Measurements from ENCODE around the gene ATP6V0B.

The ATP6V0B gene

GRCh38 chr1:43953361-43953760 is 21.4 kb upstream of the ATP6V0B start:
- no peak overlapping the region for H2AFZ ChIP-seq (ENCODE audit: low read depth, low read length)
- TF ChIP-seq CTCF (IDR thresholded peaks at IDR 0.05; ENCODE audit: low read depth, low read length) (no peak), EZH2phosphoT487 (IDR thresholded peaks at IDR 0.05; ENCODE audit: low read depth) (no peak)
- no peaks in the 10 kb centered on the region for H3K9me3 ChIP-seq (ENCODE audit: insufficient read depth, low read length)
- H3K79me2 ChIP-seq (ENCODE audit: low read length): no peaks in the 10 kb centered on the region
- H3K4me1 ChIP-seq (ENCODE audit: low read length): no peaks in the 10 kb centered on the region
- no peaks in the 10 kb centered on the region for H3K36me3 ChIP-seq (replicated peaks; ENCODE audit: low read depth, low read length)
- H3K4me3 ChIP-seq (ENCODE audit: low read length): no peak overlapping the region
- H3K27me3 ChIP-seq (ENCODE audit: low read depth, low read length): no peaks in the 10 kb centered on the region
- H4K20me1 ChIP-seq (ENCODE audit: insufficient read depth, low read length): no peaks in the 10 kb centered on the region
- H3K4me2 ChIP-seq (ENCODE audit: low read length): no peak overlapping the region
- no peak overlapping the region for H3K27ac ChIP-seq (ENCODE audit: low read length)
- H3K9ac ChIP-seq (ENCODE audit: low read length): no peak overlapping the region

- Histone ChIP-seq H3K4me1 (ENCODE audit: low read length) (no peaks in the 10 kb centered on the region), H4K20me1 (ENCODE audit: insufficient read depth, low read length) (no peaks in the 10 kb centered on the region)
Measured at GRCh38 chr1:43954036-43954435, 20.7 kb upstream of the ATP6V0B start.

GRCh38 chr1:43956234-43956633 is 18.5 kb upstream of the ATP6V0B start:
- H3K27me3 ChIP-seq (ENCODE audit: low read depth, low read length): no peaks in the 10 kb centered on the region
- no peaks in the 10 kb centered on the region for H3K79me2 ChIP-seq (ENCODE audit: low read length)
- H3K4me3 ChIP-seq (ENCODE audit: low read length): no peak overlapping the region
- no peak overlapping the region for H3K9ac ChIP-seq (ENCODE audit: low read length)
- no peak overlapping the region for H3K27ac ChIP-seq (ENCODE audit: low read length)
- no peaks in the 10 kb centered on the region for H3K4me1 ChIP-seq (ENCODE audit: low read length)
- no peaks in the 10 kb centered on the region for H3K36me3 ChIP-seq (replicated peaks; ENCODE audit: low read depth, low read length)
- no peaks in the 10 kb centered on the region for H4K20me1 ChIP-seq (ENCODE audit: insufficient read depth, low read length)
- no peak overlapping the region for H3K4me2 ChIP-seq (ENCODE audit: low read length)
- no peak overlapping the region for H2AFZ ChIP-seq (ENCODE audit: low read depth, low read length)
- no peaks in the 10 kb centered on the region for H3K9me3 ChIP-seq (ENCODE audit: insufficient read depth, low read length)
- TF ChIP-seq EZH2phosphoT487 (IDR thresholded peaks at IDR 0.05; ENCODE audit: low read depth): no peak
- no peak for TF ChIP-seq CTCF (IDR thresholded peaks at IDR 0.05; ENCODE audit: low read depth, low read length)

More at GRCh38 chr1:43954036-43954435, 20.7 kb upstream of the ATP6V0B start:
- H3K79me2 ChIP-seq (ENCODE audit: low read length): no peaks in the 10 kb centered on the region
- no peaks in the 10 kb centered on the region for H3K36me3 ChIP-seq (replicated peaks; ENCODE audit: low read depth, low read length)
- no peak overlapping the region for H3K4me2 ChIP-seq (ENCODE audit: low read length)
- H3K9ac ChIP-seq (ENCODE audit: low read length): no peak overlapping the region
- H3K27ac ChIP-seq (ENCODE audit: low read length): no peak overlapping the region
- H3K4me3 ChIP-seq (ENCODE audit: low read length): no peak overlapping the region
- H2AFZ ChIP-seq (ENCODE audit: low read depth, low read length): no peak overlapping the region
- no peak for TF ChIP-seq EZH2phosphoT487 (IDR thresholded peaks at IDR 0.05; ENCODE audit: low read depth)
- no peak for TF ChIP-seq CTCF (IDR thresholded peaks at IDR 0.05; ENCODE audit: low read depth, low read length)
- H3K9me3 ChIP-seq (ENCODE audit: insufficient read depth, low read length): no peaks in the 10 kb centered on the region
- H3K27me3 ChIP-seq (ENCODE audit: low read depth, low read length): no peaks in the 10 kb centered on the region

DNA sequence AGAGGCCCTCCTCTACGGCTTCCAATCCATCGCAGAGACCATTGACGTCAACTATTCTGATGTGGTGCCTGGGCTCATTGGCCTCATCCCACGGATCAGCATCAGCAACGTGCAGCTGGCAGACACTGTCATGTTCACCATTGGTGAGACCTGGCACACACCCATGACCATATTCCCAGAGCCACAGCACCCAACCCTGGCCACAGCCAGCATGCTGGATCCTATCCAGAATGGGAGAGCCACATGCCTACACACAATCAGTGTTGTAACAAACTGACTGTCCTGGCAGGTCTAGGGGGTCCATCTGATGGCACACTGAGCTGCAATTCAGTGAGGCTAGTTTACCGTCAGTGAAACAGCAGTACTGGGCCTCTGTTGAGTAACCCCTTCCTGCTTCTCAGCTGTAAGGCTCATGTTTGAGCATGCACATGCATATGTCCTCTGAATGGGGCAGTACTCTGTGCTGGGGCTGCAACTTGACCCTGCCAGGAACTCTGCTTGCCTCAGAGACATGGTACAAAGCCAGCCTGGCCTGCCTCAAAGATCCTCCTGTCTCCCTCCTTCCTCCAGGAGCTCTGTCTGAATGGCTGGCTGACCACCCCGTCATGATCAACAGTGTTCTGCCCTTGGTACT is 17.2 kb upstream of the ATP6V0B start:
- no peak overlapping the region for H3K9ac ChIP-seq (ENCODE audit: low read length)
- H2AFZ ChIP-seq (ENCODE audit: low read depth, low read length): no peak overlapping the region
- H3K9me3 ChIP-seq (ENCODE audit: insufficient read depth, low read length): no peaks in the 10 kb centered on the region
- no peak overlapping the region for H3K4me2 ChIP-seq (ENCODE audit: low read length)
- TF ChIP-seq CTCF (IDR thresholded peaks at IDR 0.05; ENCODE audit: low read depth, low read length) (no peak), EZH2phosphoT487 (IDR thresholded peaks at IDR 0.05; ENCODE audit: low read depth) (no peak)
- no peak overlapping the region for H3K27ac ChIP-seq (ENCODE audit: low read length)
- no peaks in the 10 kb centered on the region for H4K20me1 ChIP-seq (ENCODE audit: insufficient read depth, low read length)
- H3K4me3 ChIP-seq (ENCODE audit: low read length): no peak overlapping the region
- no peaks in the 10 kb centered on the region for H3K4me1 ChIP-seq (ENCODE audit: low read length)
- no peaks in the 10 kb centered on the region for H3K79me2 ChIP-seq (ENCODE audit: low read length)
- no peaks in the 10 kb centered on the region for H3K36me3 ChIP-seq (replicated peaks; ENCODE audit: low read depth, low read length)
- H3K27me3 ChIP-seq (ENCODE audit: low read depth, low read length): no peaks in the 10 kb centered on the region
